Measurements from ENCODE around the gene POLR3G.

Gene POLR3G

GRCh38 chr5:90555666-90556065 is 81.0 kb downstream of the POLR3G start:
- Histone ChIP-seq H3K4me3 (ENCODE audit: low read depth, low read length) (no peak overlapping the region), H3K4me1 (ENCODE audit: control insufficient read depth, insufficient read depth, low read length) (peaks cover 14% of the 10 kb centered on the region), H3K9me3 (ENCODE audit: control insufficient read depth, insufficient read depth, low read depth, low read length) (no peaks in the 10 kb centered on the region), H3K27ac (ENCODE audit: extremely low read depth, low read depth, low read length) (no peak overlapping the region), H3K36me3 (ENCODE audit: control insufficient read depth in 2 of 2, insufficient read depth in 1 of 2, low read length in 2 of 2) (no peaks in the 10 kb centered on the region)
- TF ChIP-seq EGR2 (tag by site-specific recombination; IDR thresholded peaks at IDR 0.05; ENCODE audit: low read depth) (no peak), ZNF311 (tag by site-specific recombination; IDR thresholded peaks at IDR 0.05; ENCODE audit: borderline replicate concordance) (no peak)
- ChIA-PET POLR2A (interaction anchor here (0.9 to 1.7 kb wide), 2 partner anchors 8 to 146 kb away, joined by 3 to 6 read pairs; partner anchors contain the start of gene CETN3), CTCF (interaction anchor here (0.9 to 1.0 kb wide), 2 partner anchors 15 to 25 kb away, joined by 3 read pairs; no protein-coding TSS in a partner anchor)

GRCh38 chr5:90557391-90557790 is 82.7 kb downstream of the POLR3G start:
- H3K4me3 ChIP-seq (ENCODE audit: low read depth, low read length), result no peak overlapping the region
- ChIA-PET POLR2A (interaction anchor here (0.9 to 3.9 kb wide), 3 partner anchors 10 to 148 kb away, joined by 3 to 27 read pairs (median 3); partner anchors contain the start of genes CETN3 and LYSMD3), CTCF (interaction anchor here (1.5 kb wide), 1 partner anchor 47 kb away, joined by 11 read pairs; no protein-coding TSS in a partner anchor)
- H3K4me1 ChIP-seq (ENCODE audit: control insufficient read depth, insufficient read depth, low read length), result peaks cover 28% of the 10 kb centered on the region
- H3K9me3 ChIP-seq (ENCODE audit: control insufficient read depth, insufficient read depth, low read depth, low read length), result no peaks in the 10 kb centered on the region
- TF ChIP-seq PRDM6 (tag by site-specific recombination; IDR thresholded peaks at IDR 0.05) (no peak), ZNF302 (tag by site-specific recombination; IDR thresholded peaks at IDR 0.05; ENCODE audit: low read depth) (no peak), ZNF639 (tag by site-specific recombination; IDR thresholded peaks at IDR 0.05) (no peak), ZNF221 (tag by site-specific recombination; IDR thresholded peaks at IDR 0.05; ENCODE audit: borderline replicate concordance) (no peak), ZNF362 (tag by site-specific recombination; IDR thresholded peaks at IDR 0.05) (no peak), ZNF561 (tag by site-specific recombination; IDR thresholded peaks at IDR 0.05; ENCODE audit: borderline replicate concordance) (0 out of 2 replicates have a peak, but pooled peaks have one; percentile 20), ZNF621 (tag by site-specific recombination; IDR thresholded peaks at IDR 0.05) (no peak)
- H3K27ac ChIP-seq (ENCODE audit: extremely low read depth, low read depth, low read length), result no peak overlapping the region
- H3K36me3 ChIP-seq (ENCODE audit: control insufficient read depth in 2 of 2, insufficient read depth in 1 of 2, low read length in 2 of 2), result no peaks in the 10 kb centered on the region

GRCh38 chr5:90557871-90558270 is 83.2 kb downstream of the POLR3G start:
- CTCF ChIA-PET, result interaction anchor here (0.7 to 1.5 kb wide), 2 partner anchors 32 to 46 kb away, joined by 4 to 11 read pairs; no protein-coding TSS in a partner anchor
- Histone ChIP-seq H3K36me3 (ENCODE audit: control insufficient read depth in 2 of 2, insufficient read depth in 1 of 2, low read length in 2 of 2) (no peaks in the 10 kb centered on the region), H3K27ac (ENCODE audit: extremely low read depth, low read depth, low read length) (peak overlapping the region; percentile 92), H3K9me3 (ENCODE audit: control insufficient read depth, insufficient read depth, low read depth, low read length) (no peaks in the 10 kb centered on the region), H3K4me1 (ENCODE audit: control insufficient read depth, insufficient read depth, low read length) (peaks cover 32% of the 10 kb centered on the region), H3K4me3 (ENCODE audit: low read depth, low read length) (peak overlapping the region; percentile 57)
- TF ChIP-seq ZNF664 (tag by site-specific recombination; IDR thresholded peaks at IDR 0.05), result no peak
- TF ChIP-seq ATF2 (tag by site-specific recombination; IDR thresholded peaks at IDR 0.05; ENCODE audit: low read depth), result no peak
- TF ChIP-seq ZEB2 (tag by site-specific recombination; IDR thresholded peaks at IDR 0.05), result no peak
- no peak for TF ChIP-seq ZNF558 (tag by site-specific recombination; IDR thresholded peaks at IDR 0.05)
- TF ChIP-seq ZNF433 (tag by site-specific recombination; IDR thresholded peaks at IDR 0.05; ENCODE audit: low read depth), result no peak
- no peak for TF ChIP-seq ZNF280D (tag by site-specific recombination; IDR thresholded peaks at IDR 0.05)
- TF ChIP-seq ZNF654 (tag by site-specific recombination; IDR thresholded peaks at IDR 0.05; ENCODE audit: low read depth), result no peak
- no peak for TF ChIP-seq ZBTB6 (tag by site-specific recombination; IDR thresholded peaks at IDR 0.05)
- no peak for TF ChIP-seq GFI1B (tag by site-specific recombination; IDR thresholded peaks at IDR 0.05)
- POLR2A ChIA-PET, result interaction anchor here (0.9 to 3.9 kb wide), 3 partner anchors 10 to 148 kb away, joined by 3 to 27 read pairs (median 3); partner anchors contain the start of genes CETN3 and LYSMD3
